ENCODE data around the gene ZNF276.
"Not testable (repeated sequence)": the region's sequence is repeated elsewhere in the genome, so short reads cannot be mapped to it uniquely, and the experiment has no call there.

The ZNF276 gene

GRCh38 chr16:89738072-89738377 lies 16.7 kb downstream of the ZNF276 start:
- DNase-seq = no peak

- no peak for DNase-seq
Observed at GRCh38 chr16:89738538-89739317, 17.4 kb downstream of the ZNF276 start.

DNA sequence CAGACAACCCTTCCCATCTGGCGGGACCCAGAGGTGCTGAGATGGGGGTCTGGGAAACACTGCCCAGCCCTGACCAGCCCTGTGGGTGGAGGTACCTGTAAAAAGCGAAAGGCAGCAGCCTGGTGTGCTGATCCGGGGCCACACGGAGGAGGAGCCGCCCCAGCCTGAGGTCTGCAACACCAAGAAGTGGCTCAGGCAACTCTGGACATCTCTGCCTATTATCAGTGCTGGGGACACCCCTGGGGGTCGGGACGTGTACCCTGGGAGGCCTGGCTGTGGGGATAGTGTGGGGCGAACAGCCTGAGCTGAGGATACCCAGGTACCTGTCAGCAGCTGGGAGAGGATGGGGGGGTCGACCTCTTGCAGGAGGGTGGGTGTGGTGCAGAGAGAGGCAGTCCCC lies 18.0 kb downstream of the ZNF276 start:
- no peak for DNase-seq

- no peak for DNase-seq
Observed at GRCh38 chr16:89741342-89742014, 20.1 kb downstream of the ZNF276 start.

- DNase-seq = no peak
Observed at GRCh38 chr16:89742948-89743347, 21.6 kb downstream of the ZNF276 start.

- no peak for DNase-seq
Observed at GRCh38 chr16:89744813-89745212, 23.5 kb downstream of the ZNF276 start.

GRCh38 chr16:89746043-89746442 lies 24.7 kb downstream of the ZNF276 start:
- DNase-seq = no peak

DNA sequence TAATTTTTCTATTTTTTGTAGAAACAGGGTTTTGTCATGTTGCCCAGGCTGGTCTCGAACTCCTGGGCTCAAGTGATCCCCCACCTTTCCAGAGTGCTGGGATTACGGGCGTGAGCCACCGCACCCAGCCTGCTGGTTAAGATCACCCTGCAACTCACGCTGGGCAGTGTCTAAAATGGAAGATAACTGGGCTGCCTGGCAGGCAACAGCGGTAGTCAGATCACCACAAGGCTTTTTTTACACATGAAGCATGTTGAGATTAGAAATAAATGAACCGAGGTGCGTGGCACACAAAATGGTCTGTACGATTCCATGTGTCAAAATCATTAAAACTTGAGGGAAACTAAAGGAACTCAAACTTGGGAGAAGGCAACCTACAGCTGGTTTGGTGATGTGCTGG lies 26.7 kb downstream of the ZNF276 start:
- DNase-seq = no peak

DNA sequence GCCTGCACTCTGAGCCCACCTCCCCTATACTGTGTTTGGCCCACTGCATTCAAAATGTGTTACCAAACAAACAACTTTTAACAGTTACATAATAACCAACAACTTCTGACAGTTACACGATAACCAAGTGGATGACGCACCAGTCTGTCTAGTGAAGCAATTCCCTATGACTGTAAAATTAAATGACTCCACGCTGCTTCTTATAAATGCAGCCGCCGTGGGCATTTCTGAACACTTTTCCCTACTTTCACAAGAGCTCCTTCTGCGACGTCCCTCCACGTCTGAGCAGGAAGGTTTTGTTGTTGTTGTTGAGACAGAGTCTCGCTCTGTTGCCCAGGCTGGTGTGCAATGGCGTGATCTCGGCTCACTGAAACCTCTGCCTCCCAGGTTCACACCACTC lies 27.6 kb downstream of the ZNF276 start:
- no peak for DNase-seq

DNA sequence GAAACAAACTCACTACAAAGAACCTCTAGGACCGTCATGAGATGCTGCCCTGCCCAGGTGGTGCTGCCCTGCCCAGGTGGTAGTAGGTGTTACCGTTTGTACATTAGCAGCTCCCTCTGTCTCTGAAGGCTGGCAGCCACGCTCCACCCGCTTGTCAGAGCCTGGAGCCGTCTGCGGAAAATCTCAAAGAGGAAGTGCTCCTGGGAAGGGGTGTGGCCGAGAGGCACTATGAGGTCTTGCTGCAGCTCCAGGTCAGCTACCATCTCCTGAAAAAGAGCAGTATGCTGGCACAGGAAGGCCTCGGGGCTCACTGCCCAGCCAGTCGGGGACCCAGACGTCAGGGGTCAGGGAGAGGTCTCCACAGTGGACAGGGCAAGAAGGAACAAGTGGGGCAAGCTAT lies 28.3 kb downstream of the ZNF276 start:
- no peak for DNase-seq

DNA sequence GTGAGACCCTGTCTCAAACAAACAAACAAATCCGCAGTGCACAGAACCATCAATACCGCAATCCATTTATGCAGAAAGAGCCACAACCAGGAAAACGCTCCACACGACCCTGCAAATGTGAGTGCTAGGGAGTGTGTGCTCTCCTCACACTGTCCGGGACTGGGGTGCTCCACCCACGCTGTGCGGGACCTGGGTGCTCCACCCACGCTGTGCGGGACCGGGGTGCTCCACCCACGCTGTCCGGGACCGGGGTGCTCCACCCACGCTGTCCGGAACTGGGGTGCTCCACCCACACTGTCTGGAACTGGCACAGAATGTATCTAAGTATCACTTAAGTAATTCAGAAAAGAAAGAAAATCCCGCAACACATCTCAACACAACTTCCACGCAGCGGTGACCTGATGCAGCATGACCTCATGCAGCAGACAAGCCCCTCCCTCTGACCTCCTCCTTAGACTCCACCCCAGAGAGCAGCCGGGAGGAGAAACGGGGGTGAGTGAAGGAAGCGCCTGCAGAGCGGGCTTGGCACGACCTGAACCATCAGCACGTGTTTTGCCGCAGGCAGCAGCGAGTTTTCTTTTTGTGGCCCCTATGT lies 38.5 kb downstream of the ZNF276 start:
- DNase-seq = peak; percentile 48

- no peak for DNase-seq
Observed at GRCh38 chr16:89761304-89761922, 40.1 kb downstream of the ZNF276 start.

GRCh38 chr16:89764711-89765201 lies 43.4 kb downstream of the ZNF276 start:
- peak; percentile 37 for DNase-seq

GRCh38 chr16:89765292-89765830 lies 44.0 kb downstream of the ZNF276 start:
- DNase-seq = no peak

DNA sequence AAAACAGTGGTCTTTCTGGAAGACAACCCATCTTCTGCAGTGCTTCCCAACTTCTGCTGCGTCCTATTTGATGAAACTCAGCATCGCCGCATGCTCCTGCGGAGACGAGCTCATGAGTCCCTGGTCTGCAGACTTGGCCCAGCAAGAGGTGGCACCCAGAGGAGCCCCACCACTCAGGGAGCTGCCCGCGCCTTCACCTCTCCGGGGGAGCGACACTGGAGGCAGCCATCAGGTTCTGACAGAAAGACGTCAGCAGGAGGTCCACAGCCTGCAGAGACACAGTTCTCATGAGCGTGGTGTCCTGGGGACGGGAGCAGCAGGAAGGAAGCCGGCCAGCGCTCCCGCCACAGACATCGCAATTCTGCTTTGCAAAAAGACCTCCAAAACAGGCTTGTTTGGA lies 49.0 kb downstream of the ZNF276 start:
- no peak for DNase-seq

DNA sequence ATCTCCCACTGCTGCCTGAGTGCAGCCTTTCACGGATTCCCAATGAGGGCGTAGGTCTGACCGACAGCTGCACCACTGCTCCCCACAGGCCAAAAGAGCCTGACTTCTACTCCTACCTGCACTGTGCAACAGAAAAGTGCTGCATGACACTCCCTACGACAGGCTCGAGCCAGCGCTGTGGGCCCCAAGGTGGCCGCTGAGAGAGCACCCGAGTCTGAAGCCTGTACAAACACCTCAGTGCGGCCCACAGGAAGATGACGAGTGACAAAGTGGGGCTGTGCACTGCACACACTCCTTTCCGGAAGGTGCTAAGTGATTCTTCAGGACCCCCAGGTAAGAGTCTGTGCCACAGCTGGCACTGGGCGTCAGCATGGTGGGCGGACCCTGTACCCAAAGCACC lies 53.9 kb downstream of the ZNF276 start:
- DNase-seq = no peak

DNA sequence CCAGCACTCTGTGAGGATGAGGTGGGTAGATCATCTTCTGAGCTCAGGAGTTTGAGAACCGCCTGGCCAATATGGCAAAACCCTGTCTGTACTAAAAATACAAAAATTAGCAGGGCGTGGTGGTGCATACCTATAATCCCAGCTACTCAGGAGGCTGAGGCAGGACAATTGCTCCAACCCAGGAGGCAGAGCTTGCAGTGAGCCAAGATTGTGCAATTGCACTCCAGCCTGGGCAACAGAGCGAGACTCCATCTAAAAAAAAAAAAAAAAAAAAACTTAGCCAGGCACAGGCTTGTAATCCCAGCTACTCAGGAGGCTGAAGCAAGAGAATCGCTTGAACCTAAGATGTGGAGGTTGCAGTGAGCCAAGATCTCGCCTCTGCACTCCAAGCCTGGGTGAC lies 56.9 kb downstream of the ZNF276 start:
- DNase-seq = not testable (repeated sequence)

- no peak for DNase-seq
Observed at GRCh38 chr16:89779231-89779908, 58.0 kb downstream of the ZNF276 start.

DNA sequence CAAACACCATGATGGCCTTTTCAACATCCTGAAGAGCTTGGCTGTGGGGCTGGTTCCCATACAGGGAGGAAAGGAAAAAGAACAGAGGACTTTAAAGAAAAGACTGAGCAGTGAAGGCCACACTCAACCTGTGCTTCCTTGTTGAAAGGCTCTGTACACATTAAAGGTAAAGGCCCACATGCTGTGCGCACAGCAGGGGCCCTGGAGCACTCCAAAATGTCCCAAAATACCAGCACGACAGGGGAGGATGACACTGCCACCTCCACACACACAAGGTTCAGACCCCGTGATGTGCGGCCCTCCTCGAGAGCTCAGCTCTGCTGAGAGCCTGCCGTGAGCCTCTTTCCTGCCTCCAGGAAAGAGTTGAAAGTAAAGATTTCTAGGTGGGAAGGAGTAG lies 58.6 kb downstream of the ZNF276 start:
- no peak for DNase-seq

GRCh38 chr16:89782489-89782888 lies 61.2 kb downstream of the ZNF276 start:
- DNase-seq = no peak

DNA sequence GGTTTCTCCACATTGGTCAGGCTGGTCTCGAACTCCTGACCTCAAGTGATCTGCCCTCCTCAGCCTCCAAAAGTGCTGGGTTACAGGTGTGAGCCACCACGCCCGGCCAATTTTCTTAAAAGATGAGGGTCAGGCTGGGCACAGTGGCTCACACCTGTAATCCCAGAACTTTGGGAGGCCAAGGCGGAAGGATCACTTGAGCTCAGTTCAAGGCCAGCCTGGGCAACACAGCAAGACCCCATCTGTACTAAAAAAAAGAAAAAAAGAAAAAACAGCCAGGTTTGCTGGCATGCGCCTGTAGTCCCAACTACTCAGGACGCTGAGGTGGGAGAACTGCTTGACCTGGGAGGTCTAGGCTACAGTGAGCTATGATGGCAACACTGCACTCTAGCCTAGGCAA lies 62.6 kb downstream of the ZNF276 start:
- not testable (repeated sequence) for DNase-seq

DNA sequence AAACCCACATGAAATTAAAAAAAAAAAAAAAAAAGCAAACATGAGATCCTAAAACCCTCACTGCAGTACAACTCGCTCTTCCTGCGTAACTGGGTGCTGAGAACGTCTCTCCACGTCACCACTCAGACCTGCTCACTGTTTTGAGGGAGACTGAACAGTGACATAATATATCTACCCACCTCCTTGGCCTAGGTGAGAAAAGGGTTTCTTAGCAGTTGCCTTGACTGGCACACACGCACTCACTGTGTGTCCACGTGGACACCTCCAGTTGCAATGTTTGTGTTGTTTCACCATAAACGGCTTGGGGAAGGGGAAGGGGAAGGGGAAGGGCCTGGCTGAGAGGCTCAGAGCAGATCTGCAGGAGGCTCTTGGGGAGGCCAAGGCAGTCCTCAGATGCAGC lies 63.1 kb downstream of the ZNF276 start:
- no peak for DNase-seq
